ENCODE results near the gene CCDC182. TPM values are rescaled to one million over a fixed set of nuclear protein-coding genes. Genes with fewer than 3 reads are reported as not detected.

Gene CCDC182
- total and polyA plus RNA-seq, 2 donors = 0.05 TPM; not detected in 1

- no peak for DNase-seq (ENCODE audit: low read depth in 6 of 9, low spot score in 9 of 9)
- Histone ChIP-seq H3K4me3 (ENCODE audit: low read length in 2 of 2) (no peak overlapping the region), H3K9me3 (ENCODE audit: control insufficient read depth in 2 of 2, insufficient read depth in 1 of 2, low read length in 1 of 2) (no peaks in the 10 kb centered on the region), H3K4me1 (ENCODE audit: control insufficient read depth in 2 of 2, insufficient read depth in 2 of 2, low read length in 2 of 2) (peaks cover 0 to 10% of the 10 kb centered on the region in 2 donors), H3K27me3 (ENCODE audit: control insufficient read depth in 2 of 2, insufficient read depth in 1 of 2, low read length in 1 of 2) (no peaks in the 10 kb centered on the region), H3K36me3 (ENCODE audit: control insufficient read depth in 2 of 2, insufficient read depth in 2 of 2, low read length in 1 of 2) (no peaks in the 10 kb centered on the region), H3K27ac (ENCODE audit: low read depth in 1 of 2, low read length in 1 of 2) (no peak overlapping the region)
- WGBS = 95% methylated on average over 19 of the region's 19 CpGs
These were observed 17.6 kb upstream of the CCDC182 start for GRCh38 chr17:57762452-57763395.

GRCh38 chr17:57761887-57762286 is 16.8 kb upstream of the CCDC182 start:
- Histone ChIP-seq H3K27ac (ENCODE audit: low read depth in 1 of 2, low read length in 1 of 2) (no peak overlapping the region), H3K4me3 (ENCODE audit: low read length in 2 of 2) (no peak overlapping the region), H3K27me3 (ENCODE audit: control insufficient read depth in 2 of 2, insufficient read depth in 1 of 2, low read length in 1 of 2) (no peaks in the 10 kb centered on the region), H3K9me3 (ENCODE audit: control insufficient read depth in 2 of 2, insufficient read depth in 1 of 2, low read length in 1 of 2) (no peaks in the 10 kb centered on the region), H3K4me1 (ENCODE audit: control insufficient read depth in 2 of 2, insufficient read depth in 2 of 2, low read length in 2 of 2) (peaks cover 0 to 10% of the 10 kb centered on the region in 2 donors), H3K36me3 (ENCODE audit: control insufficient read depth in 2 of 2, insufficient read depth in 2 of 2, low read length in 1 of 2) (no peaks in the 10 kb centered on the region)
- peak in 1 of 9 donors; percentile 19 for DNase-seq (ENCODE audit: low read depth in 6 of 9, low spot score in 9 of 9)
- WGBS = 61% methylated on average over 8 of the region's 8 CpGs

- H3K36me3 ChIP-seq (ENCODE audit: control insufficient read depth in 2 of 2, insufficient read depth in 2 of 2, low read length in 1 of 2) = no peaks in the 10 kb centered on the region
- no peaks in the 10 kb centered on the region for H3K27me3 ChIP-seq (ENCODE audit: control insufficient read depth in 2 of 2, insufficient read depth in 1 of 2, low read length in 1 of 2)
- DNase-seq (ENCODE audit: low read depth in 6 of 9, low spot score in 9 of 9) = no peak
- H3K9me3 ChIP-seq (ENCODE audit: control insufficient read depth in 2 of 2, insufficient read depth in 1 of 2, low read length in 1 of 2) = no peaks in the 10 kb centered on the region
- WGBS = 97% methylated on average over 4 of the region's 4 CpGs
- H3K27ac ChIP-seq (ENCODE audit: low read depth in 1 of 2, low read length in 1 of 2) = no peak overlapping the region
- peaks cover 0 to 10% of the 10 kb centered on the region in 2 donors for H3K4me1 ChIP-seq (ENCODE audit: control insufficient read depth in 2 of 2, insufficient read depth in 2 of 2, low read length in 2 of 2)
- no peak overlapping the region for H3K4me3 ChIP-seq (ENCODE audit: low read length in 2 of 2)
These were observed 14.9 kb upstream of the CCDC182 start for GRCh38 chr17:57760046-57760445.

GRCh38 chr17:57758654-57759053 is 13.6 kb upstream of the CCDC182 start:
- H3K4me1 ChIP-seq (ENCODE audit: control insufficient read depth in 2 of 2, insufficient read depth in 2 of 2, low read length in 2 of 2) = peaks cover 0 to 10% of the 10 kb centered on the region in 2 donors
- no peak for DNase-seq (ENCODE audit: low read depth in 6 of 9, low spot score in 9 of 9)
- no peak overlapping the region for H3K27ac ChIP-seq (ENCODE audit: low read depth in 1 of 2, low read length in 1 of 2)
- H3K4me3 ChIP-seq (ENCODE audit: low read length in 2 of 2) = no peak overlapping the region
- no peaks in the 10 kb centered on the region for H3K36me3 ChIP-seq (ENCODE audit: control insufficient read depth in 2 of 2, insufficient read depth in 2 of 2, low read length in 1 of 2)
- 96% methylated on average over 1 of the region's 1 CpG for WGBS
- no peaks in the 10 kb centered on the region for H3K27me3 ChIP-seq (ENCODE audit: control insufficient read depth in 2 of 2, insufficient read depth in 1 of 2, low read length in 1 of 2)
- no peaks in the 10 kb centered on the region for H3K9me3 ChIP-seq (ENCODE audit: control insufficient read depth in 2 of 2, insufficient read depth in 1 of 2, low read length in 1 of 2)

- Histone ChIP-seq H3K9me3 (ENCODE audit: control insufficient read depth in 2 of 2, insufficient read depth in 1 of 2, low read length in 1 of 2) (no peaks in the 10 kb centered on the region), H3K27me3 (ENCODE audit: control insufficient read depth in 2 of 2, insufficient read depth in 1 of 2, low read length in 1 of 2) (no peaks in the 10 kb centered on the region), H3K36me3 (ENCODE audit: control insufficient read depth in 2 of 2, insufficient read depth in 2 of 2, low read length in 1 of 2) (no peaks in the 10 kb centered on the region), H3K27ac (ENCODE audit: low read depth in 1 of 2, low read length in 1 of 2) (no peak overlapping the region), H3K4me3 (ENCODE audit: low read length in 2 of 2) (no peak overlapping the region), H3K4me1 (ENCODE audit: control insufficient read depth in 2 of 2, insufficient read depth in 2 of 2, low read length in 2 of 2) (peaks cover 0 to 10% of the 10 kb centered on the region in 2 donors)
- no peak for DNase-seq (ENCODE audit: low read depth in 6 of 9, low spot score in 9 of 9)
- WGBS = 96% methylated on average over 9 of the region's 9 CpGs
These were observed 12.6 kb upstream of the CCDC182 start for GRCh38 chr17:57757735-57758134.

GRCh38 chr17:57756951-57757350 is 11.9 kb upstream of the CCDC182 start:
- 81% methylated on average over 7 of the region's 7 CpGs for WGBS
- H3K36me3 ChIP-seq (ENCODE audit: control insufficient read depth in 2 of 2, insufficient read depth in 2 of 2, low read length in 1 of 2) = no peaks in the 10 kb centered on the region
- peaks cover 0 to 5% of the 10 kb centered on the region in 2 donors for H3K4me1 ChIP-seq (ENCODE audit: control insufficient read depth in 2 of 2, insufficient read depth in 2 of 2, low read length in 2 of 2)
- no peaks in the 10 kb centered on the region for H3K27me3 ChIP-seq (ENCODE audit: control insufficient read depth in 2 of 2, insufficient read depth in 1 of 2, low read length in 1 of 2)
- H3K4me3 ChIP-seq (ENCODE audit: low read length in 2 of 2) = no peak overlapping the region
- H3K9me3 ChIP-seq (ENCODE audit: control insufficient read depth in 2 of 2, insufficient read depth in 1 of 2, low read length in 1 of 2) = no peaks in the 10 kb centered on the region
- H3K27ac ChIP-seq (ENCODE audit: low read depth in 1 of 2, low read length in 1 of 2) = no peak overlapping the region
- DNase-seq (ENCODE audit: low read depth in 6 of 9, low spot score in 9 of 9) = no peak

GRCh38 chr17:57755480-57756070 is 10.5 kb upstream of the CCDC182 start:
- no peak overlapping the region for H3K27ac ChIP-seq (ENCODE audit: low read depth in 1 of 2, low read length in 1 of 2)
- H3K36me3 ChIP-seq (ENCODE audit: control insufficient read depth in 2 of 2, insufficient read depth in 2 of 2, low read length in 1 of 2) = no peaks in the 10 kb centered on the region
- DNase-seq (ENCODE audit: low read depth in 6 of 9, low spot score in 9 of 9) = no peak
- H3K9me3 ChIP-seq (ENCODE audit: control insufficient read depth in 2 of 2, insufficient read depth in 1 of 2, low read length in 1 of 2) = no peaks in the 10 kb centered on the region
- H3K4me1 ChIP-seq (ENCODE audit: control insufficient read depth in 2 of 2, insufficient read depth in 2 of 2, low read length in 2 of 2) = no peaks in the 10 kb centered on the region
- 96% methylated on average over 6 of the region's 6 CpGs for WGBS
- no peaks in the 10 kb centered on the region for H3K27me3 ChIP-seq (ENCODE audit: control insufficient read depth in 2 of 2, insufficient read depth in 1 of 2, low read length in 1 of 2)
- H3K4me3 ChIP-seq (ENCODE audit: low read length in 2 of 2) = no peak overlapping the region

- 95% methylated on average over 8 of the region's 8 CpGs for WGBS
- peaks cover 0 to 15% of the 10 kb centered on the region in 2 donors for H3K4me1 ChIP-seq (ENCODE audit: control insufficient read depth in 2 of 2, insufficient read depth in 2 of 2, low read length in 2 of 2)
- H3K27ac ChIP-seq (ENCODE audit: low read depth in 1 of 2, low read length in 1 of 2) = no peak overlapping the region
These were observed 7.2 kb upstream of the CCDC182 start for GRCh38 chr17:57752031-57752905.

More at GRCh38 chr17:57752031-57752905, 7.2 kb upstream of the CCDC182 start:
- H3K27me3 ChIP-seq (ENCODE audit: control insufficient read depth in 2 of 2, insufficient read depth in 1 of 2, low read length in 1 of 2) = no peaks in the 10 kb centered on the region
- no peaks in the 10 kb centered on the region for H3K9me3 ChIP-seq (ENCODE audit: control insufficient read depth in 2 of 2, insufficient read depth in 1 of 2, low read length in 1 of 2)
- H3K4me3 ChIP-seq (ENCODE audit: low read length in 2 of 2) = no peak overlapping the region
- H3K36me3 ChIP-seq (ENCODE audit: control insufficient read depth in 2 of 2, insufficient read depth in 2 of 2, low read length in 1 of 2) = no peaks in the 10 kb centered on the region
- DNase-seq (ENCODE audit: low read depth in 6 of 9, low spot score in 9 of 9) = no peak

Data from thymus (tissue), 11 donors.